SIG-M5 treated with dmso at 0.1 percent for 504 hours (cell line): ENCODE results near the gene ZFP36L1.
A peak's percentile ranks its signal among the peaks of the same experiment; 100 is the strongest.

ENCODE experiments used
- DNase-seq: peaks from one replicate; lab custom pipeline; 2025; ENCODE audit not compliant: unreplicated experiment; lab: John Stamatoyannopoulos, UW

The ZFP36L1 gene, protein sequence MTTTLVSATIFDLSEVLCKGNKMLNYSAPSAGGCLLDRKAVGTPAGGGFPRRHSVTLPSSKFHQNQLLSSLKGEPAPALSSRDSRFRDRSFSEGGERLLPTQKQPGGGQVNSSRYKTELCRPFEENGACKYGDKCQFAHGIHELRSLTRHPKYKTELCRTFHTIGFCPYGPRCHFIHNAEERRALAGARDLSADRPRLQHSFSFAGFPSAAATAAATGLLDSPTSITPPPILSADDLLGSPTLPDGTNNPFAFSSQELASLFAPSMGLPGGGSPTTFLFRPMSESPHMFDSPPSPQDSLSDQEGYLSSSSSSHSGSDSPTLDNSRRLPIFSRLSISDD

DNA sequence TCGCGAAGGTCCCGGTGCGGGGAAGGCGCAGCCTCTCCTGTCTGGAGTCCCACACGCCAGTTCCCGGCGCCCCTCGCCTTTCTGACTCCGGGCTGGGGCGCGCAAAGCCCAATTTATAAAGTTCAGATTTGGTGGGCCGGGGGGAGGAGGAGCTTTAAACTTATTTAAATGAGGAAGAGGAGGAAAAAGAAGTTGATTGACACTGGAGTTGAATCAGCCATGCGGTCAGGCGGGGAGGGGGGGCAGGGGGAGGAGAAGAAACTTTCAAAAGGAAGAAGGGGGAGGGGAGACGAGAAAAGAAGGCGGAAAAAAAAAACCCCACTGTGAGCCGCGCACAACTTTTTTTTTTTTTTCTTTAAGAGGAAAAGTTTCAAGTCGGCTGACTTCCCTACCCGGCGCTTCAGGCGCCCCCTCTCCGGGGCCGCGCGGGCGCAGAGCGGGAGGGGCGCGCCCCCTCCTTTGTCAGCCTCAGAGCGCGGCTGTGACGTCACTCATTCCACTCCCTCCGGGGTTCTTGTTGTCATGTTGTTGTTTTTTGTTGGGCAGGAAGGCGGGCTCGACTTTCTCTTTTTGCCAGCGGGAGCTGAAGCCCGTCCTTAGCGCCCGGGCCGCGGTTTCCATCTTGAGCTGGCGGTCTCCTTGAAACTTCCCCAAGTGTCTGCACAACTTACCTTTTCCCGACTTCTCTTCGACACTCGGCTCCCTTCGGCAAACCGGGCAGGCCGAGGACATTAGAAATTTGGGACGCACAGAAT lies at the start of gene ZFP36L1:
TSS of gene ZFP36L1 (minus strand) at position 89 of the 755 bp plus-strand sequence. CDS start 129 bp downstream, outside the sequence.
- peak; percentile 84 for DNase-seq

- DNase-seq = no peak
Measured at GRCh38 chr14:68842298-68842697, 49.4 kb upstream of the ZFP36L1 start.

DNA sequence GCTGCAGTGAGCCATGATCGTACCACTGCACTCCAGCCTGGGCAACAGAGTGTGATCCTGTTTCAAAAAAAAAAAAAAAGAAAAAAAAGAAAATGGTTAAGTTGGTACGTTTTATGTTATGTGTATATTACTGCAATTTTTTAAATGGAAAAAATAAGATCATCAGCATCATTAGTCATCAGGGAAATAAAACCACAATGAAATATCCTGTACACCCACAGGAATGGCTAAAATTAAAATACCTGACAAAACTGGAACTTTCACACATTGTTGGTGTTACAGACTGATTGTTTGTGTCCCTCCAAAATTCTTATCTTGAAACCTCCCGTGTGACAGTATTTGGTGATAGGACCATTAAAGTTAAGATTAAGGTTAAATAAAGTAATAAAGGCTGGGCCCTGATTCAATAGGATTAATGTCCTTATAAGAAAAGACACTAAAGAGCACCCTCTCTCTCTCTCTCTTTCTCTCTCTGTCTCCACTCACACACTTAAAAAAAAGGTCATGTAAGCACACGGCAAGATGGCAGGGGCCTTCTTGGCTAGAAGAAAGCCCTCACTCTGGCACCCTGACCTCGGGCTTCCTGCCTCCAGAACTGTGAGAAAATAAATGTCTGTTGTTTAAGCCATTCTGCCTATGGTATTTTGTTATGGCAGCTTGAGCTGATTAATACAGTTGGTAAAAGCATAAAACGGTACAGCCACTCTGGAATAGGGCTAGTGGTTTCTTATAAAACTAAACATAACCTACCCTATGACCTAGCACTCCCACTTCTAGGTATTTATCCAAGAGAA lies 48.3 kb upstream of the ZFP36L1 start:
- no peak for DNase-seq

DNA sequence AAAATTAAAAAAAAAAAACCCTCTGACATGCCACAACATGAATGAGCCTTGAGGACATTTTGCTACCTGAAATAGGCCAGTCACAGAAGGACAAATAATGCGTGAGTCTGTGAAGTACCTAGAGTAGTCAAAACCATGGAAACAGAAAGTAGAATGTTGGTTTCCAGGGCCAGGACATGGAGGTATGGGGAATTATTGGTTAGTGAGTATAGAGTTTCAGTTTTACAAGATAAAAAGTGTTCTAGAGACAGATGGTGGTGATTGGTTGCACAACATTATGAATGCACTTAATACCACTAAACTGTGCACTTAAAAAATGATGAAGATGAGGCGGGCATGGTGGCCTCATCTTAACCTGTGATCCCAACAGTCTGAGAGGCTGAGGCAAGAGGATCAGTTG lies 47.6 kb upstream of the ZFP36L1 start:
- no peak for DNase-seq

GRCh38 chr14:68836082-68836481 lies 43.2 kb upstream of the ZFP36L1 start:
- no peak for DNase-seq

GRCh38 chr14:68834816-68835215 lies 41.9 kb upstream of the ZFP36L1 start:
- DNase-seq = peak; percentile 56

GRCh38 chr14:68828698-68829097 lies 35.8 kb upstream of the ZFP36L1 start:
- no peak for DNase-seq

- no peak for DNase-seq
Measured at GRCh38 chr14:68825729-68826128, 32.9 kb upstream of the ZFP36L1 start.

DNA sequence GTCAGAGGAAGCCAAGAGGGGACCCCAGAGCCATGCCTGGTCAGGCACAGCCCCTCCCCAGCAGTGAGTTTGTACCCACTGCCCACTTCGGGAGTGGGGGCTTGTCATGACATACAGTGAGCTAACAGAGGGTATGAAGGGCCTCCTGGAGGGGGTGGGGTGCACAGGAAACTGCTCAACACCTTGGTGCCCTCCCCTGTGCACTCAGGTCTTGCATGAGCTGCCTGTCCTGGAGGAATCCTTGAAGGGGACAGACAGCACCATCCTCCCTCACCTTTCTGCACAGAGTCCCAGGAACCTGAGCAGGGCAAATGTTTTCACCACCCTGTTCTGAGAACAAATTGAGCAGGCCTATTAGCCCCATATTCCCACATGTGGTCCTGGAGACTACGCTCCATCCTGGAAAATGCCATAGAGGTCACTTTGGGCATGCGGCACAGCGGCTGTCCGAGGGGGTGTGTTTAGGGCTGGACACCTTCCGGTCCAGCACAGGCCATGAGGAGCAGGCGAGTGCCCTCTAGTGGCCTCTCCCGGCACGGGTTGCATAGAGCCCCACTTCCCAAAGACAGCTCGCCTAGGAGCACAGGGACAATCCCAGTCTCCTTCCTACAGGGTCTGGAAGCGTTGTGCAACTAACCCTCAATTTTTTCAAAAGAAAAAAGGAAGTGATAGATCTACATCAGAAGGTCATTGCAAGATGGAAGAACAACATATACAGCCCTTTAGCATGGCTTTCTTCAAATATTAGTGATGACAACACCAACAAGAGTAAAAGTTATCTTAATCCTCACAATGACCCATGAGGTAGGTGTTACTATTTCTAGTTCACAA lies 31.9 kb upstream of the ZFP36L1 start:
- DNase-seq = peak; percentile 39

- DNase-seq = no peak
Measured at GRCh38 chr14:68824207-68824516, 31.3 kb upstream of the ZFP36L1 start.

DNA sequence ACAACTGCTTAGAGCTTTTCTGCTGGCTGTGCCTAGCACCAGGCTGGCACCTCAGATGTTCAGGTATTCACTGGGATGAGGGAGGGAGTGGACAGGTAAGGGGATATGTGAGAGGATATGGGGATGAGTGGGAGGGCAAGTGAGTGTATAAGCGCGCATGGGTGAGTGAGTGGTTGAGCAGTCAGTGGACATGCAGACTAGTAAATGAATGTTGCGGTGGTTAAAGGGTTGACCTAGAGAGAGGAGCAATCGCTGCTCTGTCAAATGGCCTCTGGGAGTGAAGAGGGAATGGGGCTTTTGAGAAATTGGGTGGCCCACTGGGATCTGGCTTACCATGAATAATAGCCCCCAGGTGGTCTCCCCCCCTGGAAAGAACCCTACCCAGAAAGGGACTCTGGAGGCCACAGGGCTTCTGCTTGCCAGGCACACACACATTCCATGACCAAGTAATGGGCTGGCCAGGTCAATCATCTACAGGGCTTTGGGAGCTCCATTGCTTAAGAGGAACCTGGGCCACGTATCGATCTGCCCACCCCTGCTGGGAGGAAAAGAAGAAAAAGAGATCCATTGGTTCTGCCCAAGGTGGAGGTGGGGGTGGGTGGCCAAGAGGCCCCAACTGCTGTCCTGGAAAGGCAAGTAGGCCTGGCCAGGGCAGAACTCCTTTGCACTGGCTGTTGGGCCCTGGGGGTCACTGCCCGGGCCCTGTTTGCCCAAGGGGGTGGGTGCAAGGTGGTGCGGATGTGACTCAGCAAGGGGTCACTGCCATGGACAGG lies 30.8 kb upstream of the ZFP36L1 start:
- DNase-seq = no peak

- DNase-seq = no peak
Measured at GRCh38 chr14:68822926-68823325, 30.1 kb upstream of the ZFP36L1 start.

DNA sequence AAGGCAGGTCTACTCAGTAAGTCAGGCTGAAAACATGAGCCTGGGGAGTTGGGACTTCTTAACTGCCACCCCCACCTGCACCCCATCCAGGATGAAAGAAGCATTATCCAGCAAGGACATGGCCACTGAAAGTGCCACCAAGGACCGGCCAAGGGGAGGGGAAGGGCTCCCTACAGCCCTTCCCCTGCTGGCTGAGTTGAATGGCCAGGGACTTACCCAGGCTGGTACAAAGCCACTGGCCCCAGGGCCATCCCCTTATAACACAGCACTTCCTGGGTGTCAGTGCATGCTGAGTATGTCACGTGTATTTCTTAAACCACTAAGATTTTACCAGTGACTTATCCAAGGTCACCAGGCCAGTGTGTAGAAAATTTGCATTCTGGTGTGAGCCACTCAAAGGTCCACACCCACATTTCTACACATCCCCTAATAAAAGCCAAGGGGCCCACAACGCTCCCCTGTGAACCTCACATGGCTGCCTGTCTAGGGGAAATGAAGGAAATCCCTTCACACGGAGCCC lies 29.3 kb upstream of the ZFP36L1 start:
- no peak for DNase-seq

DNA sequence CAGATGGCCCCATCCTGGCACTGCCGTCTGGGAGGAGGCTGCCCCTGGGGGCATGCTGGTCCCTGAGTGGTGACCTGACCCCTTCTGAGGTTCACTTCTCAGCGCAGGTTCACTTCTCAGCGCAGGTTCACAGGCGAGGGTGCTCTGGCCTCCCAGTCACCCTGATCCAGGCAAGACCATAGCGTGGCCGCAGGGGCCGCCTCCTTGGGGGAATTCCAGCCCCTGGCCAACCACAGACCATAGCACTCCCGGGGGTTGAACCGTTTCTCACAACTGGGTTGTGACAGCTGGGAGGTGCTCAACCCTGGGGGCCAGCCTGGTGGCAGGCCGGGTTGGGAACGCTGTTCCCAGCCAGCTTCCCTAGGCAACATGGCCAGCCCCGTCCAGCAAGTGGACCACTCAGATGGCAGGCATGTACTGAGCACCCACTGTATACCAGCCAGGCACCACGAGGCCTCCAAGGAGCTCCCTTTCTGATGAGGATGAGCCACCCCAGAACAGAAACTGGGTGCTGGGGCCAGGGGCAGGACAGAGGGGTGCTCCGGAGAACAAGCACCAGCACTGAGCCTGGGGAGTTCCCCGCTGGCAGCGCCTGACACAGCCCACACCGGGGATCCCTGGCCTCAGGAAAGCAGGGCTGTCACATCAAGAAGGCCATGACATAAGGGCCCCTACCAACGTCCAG lies 28.3 kb upstream of the ZFP36L1 start:
- DNase-seq = no peak

GRCh38 chr14:68820536-68820935 lies 27.7 kb upstream of the ZFP36L1 start:
- DNase-seq = no peak

- DNase-seq = no peak
Measured at GRCh38 chr14:68820119-68820518, 27.3 kb upstream of the ZFP36L1 start.

DNA sequence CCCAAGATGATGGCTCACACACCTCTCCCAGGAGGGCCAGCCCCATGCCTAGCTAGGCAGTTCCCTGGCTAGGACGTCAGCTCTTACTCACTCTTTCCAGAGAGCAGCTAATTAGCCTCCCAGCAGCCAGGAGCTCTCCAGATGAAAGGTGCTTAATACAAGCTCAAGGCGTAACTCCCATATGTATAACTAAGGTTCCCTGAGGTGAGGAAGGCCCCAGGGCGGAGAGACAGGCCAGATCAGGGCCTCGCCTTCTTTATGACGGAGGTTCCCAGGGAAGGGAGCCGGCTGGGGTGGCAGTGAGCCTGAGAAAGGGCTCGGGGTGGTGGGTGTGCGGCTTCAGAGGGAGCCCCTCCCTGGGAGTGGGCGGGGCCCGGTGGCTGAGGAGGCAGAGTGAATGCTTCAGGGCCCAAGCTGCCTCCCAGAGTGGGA lies 26.4 kb upstream of the ZFP36L1 start:
- DNase-seq = peak; percentile 33

- DNase-seq = no peak
Measured at GRCh38 chr14:68817506-68818212, 24.8 kb upstream of the ZFP36L1 start.
